Ovary (tissue), 9 donors: Measurements from ENCODE around the gene LMO1. TPM values are rescaled to one million over a fixed set of nuclear protein-coding genes. Genes with fewer than 3 reads are reported as not detected.

ENCODE experiments used
- DNase-seq, 5 donors: peaks; one replicate each; pipeline ENCODE4 v3.0.0-alpha.2; 2019 to 2020
- H3K27ac ChIP-seq, 2 donors: fragments of 200-600 bp; one replicate each; pipeline versions ENCODE4 v1.5.1 to v1.8.0; 2019 to 2022
- H3K27me3 ChIP-seq: fragments of 200-600 bp; one replicate; pipeline ENCODE4 v1.8.0; 2022
- H3K36me3 ChIP-seq: fragments of 200-600 bp; sonication (generic); one replicate; pipeline ENCODE4 v1.5.1; 2019
- H3K4me1 ChIP-seq: one replicate; pipeline ENCODE4 v1.8.1; 2013; ENCODE audit warnings: mild to moderate bottlenecking, moderate library complexity; ENCODE audit not compliant: insufficient read depth
- H3K4me3 ChIP-seq: fragments of 200-600 bp; sonication (generic); one replicate; pipeline ENCODE4 v1.5.1; 2017
- H3K9me3 ChIP-seq, 2 donors: fragments of 200-600 bp in 1 of 2; sonication (generic) in 1 of 2; one replicate each; pipeline versions ENCODE4 v1.5.1 to v1.8.1; 2013 to 2019; ENCODE audit warnings: mild to moderate bottlenecking in 1 of 2, moderate library complexity in 1 of 2
- CTCF ChIP-seq, 3 donors: fragments of 450-650 bp in 2 of 3; fragments of 200-600 bp in 1 of 3; IDR thresholded peaks; one replicate each; pipeline versions ENCODE4 v1.5.1 to v1.8.0; 2016 to 2022; ENCODE audit warnings: antibody characterized with exemption in 3 of 3, mild to moderate bottlenecking in 1 of 3
- EP300 ChIP-seq: sonication (generic); formaldehyde crosslinking; IDR thresholded peaks from one replicate; pipeline ENCODE4 v1.6.1; 2017; ENCODE audit warnings: antibody characterized with exemption
- POLR2A ChIP-seq: fragments of 450-650 bp; IDR thresholded peaks from one replicate; pipeline ENCODE4 v1.6.1; 2017; ENCODE audit warnings: antibody characterized with exemption, mild to moderate bottlenecking, moderate library complexity
- WGBS, 3 donors: extraction: QIAGEN DNeasy Blood & Tissue Kit in 1 of 3; methylation state at CpG; one replicate each; pipeline versions ENCODE4 v1.1.5 to v1.1.7; 2013 to 2017; 5-methylcytosine and 5-hydroxymethylcytosine counted together
- intact Hi-C, 4 donors: fragments of 100-400 bp; cut with DNase I; formaldehyde crosslinking; loops; one replicate each; pipeline versions ENCODE4 v1.11.0 to v1.15.1; 2022 to 2023
- polyA plus RNA-seq, 2 donors: library from polyadenylated mRNA; stranded (reverse); fragments of 200-250 nt in 1 of 2; fragments of 350-450 nt in 1 of 2; fragmentation: Illumina TruSeq in 1 of 2; extraction: RNeasy Lipid Tissue Mini Kit (QIAGEN cat#74804) in 1 of 2; gene quantifications; one replicate each; pipeline ENCODE4 v1.2.3, GENCODE V29; 2013 to 2014
- total RNA-seq, 7 donors: library from RNA; depleted of rRNA in 2 of 7; stranded (reverse); fragments of >200 nt in 2 of 7; fragmentation: NEBNext Ultra II Directional in 3 of 7; extraction: Animal tissue kit (Norgen Biotek cat#: 25700) in 3 of 7; gene quantifications; one replicate each; pipeline versions ENCODE4 v1.1.0 to v1.2.4, GENCODE V29; 2016 to 2023
- donor health status: DM: no; HTN: no; CAD: no; lungs with moderate emphysema.
- donor health status: DM: no; HTN: no; CAD: no.
- donor health status: Bipolar disorder and iron deficiency.
- donor health status: DM: yes; HTN: yes; CAD: no.
- donor health status: DM: no; HTN: no; CAD: no.
- donor health status: DM: yes; HTN: yes; CAD: no.

LMO1 gene
- total and polyA plus RNA-seq, 9 donors: 0.18 to 0.55 (median 0.32) TPM; not detected in 6

- intact Hi-C loops: no loop called here
- 87 to 93% (median 89%) methylated on average over 5 of the region's 5 CpGs for WGBS, 3 donors
- no peak for DNase-seq
- Histone ChIP-seq H3K4me3 (no peak overlapping the region), H3K27me3 (no peaks in the 10 kb centered on the region), H3K9me3 (no peaks in the 10 kb centered on the region), H3K27ac (no peak overlapping the region), H3K36me3 (no peaks in the 10 kb centered on the region), H3K4me1 (no peaks in the 10 kb centered on the region)
- TF ChIP-seq POLR2A (no peak), EP300 (no peak), CTCF (IDR thresholded peaks at IDR 0.05) (no peak)
Measured at GRCh38 chr11:8243458-8243857, 20.2 kb downstream of the LMO1 start.

GRCh38 chr11:8242499-8243280, 21.0 kb downstream of the LMO1 start:
- DNase-seq: no peak
- Histone ChIP-seq H3K4me3 (no peak overlapping the region), H3K36me3 (no peaks in the 10 kb centered on the region), H3K9me3 (no peaks in the 10 kb centered on the region), H3K27me3 (no peaks in the 10 kb centered on the region), H3K27ac (no peak overlapping the region), H3K4me1 (no peaks in the 10 kb centered on the region)
- no peak for TF ChIP-seq CTCF (IDR thresholded peaks at IDR 0.05)
- no peak for TF ChIP-seq EP300
- TF ChIP-seq POLR2A: no peak
- WGBS, 3 donors: 59 to 62% (median 60%) methylated on average over 19 of the region's 19 CpGs
- intact Hi-C loops: no loop called here

- TF ChIP-seq POLR2A (no peak), CTCF (IDR thresholded peaks at IDR 0.05) (no peak), EP300 (no peak)
- Histone ChIP-seq H3K4me3 (no peak overlapping the region), H3K36me3 (no peaks in the 10 kb centered on the region), H3K27me3 (no peaks in the 10 kb centered on the region), H3K4me1 (no peaks in the 10 kb centered on the region), H3K27ac (no peak overlapping the region), H3K9me3 (no peaks in the 10 kb centered on the region)
- no peak for DNase-seq
- intact Hi-C loops: no loop called here
- 71 to 82% (median 78%) methylated on average over 3 of the region's 3 CpGs for WGBS, 3 donors
Measured at GRCh38 chr11:8242118-8242475, 21.6 kb downstream of the LMO1 start.

- no peak overlapping the region for H3K27ac ChIP-seq
- no peak for DNase-seq
- H3K27me3 ChIP-seq: no peaks in the 10 kb centered on the region
- H3K9me3 ChIP-seq: no peaks in the 10 kb centered on the region
- intact Hi-C loops: no loop called here
- no peaks in the 10 kb centered on the region for H3K36me3 ChIP-seq
- no peak for TF ChIP-seq POLR2A
- TF ChIP-seq CTCF (IDR thresholded peaks at IDR 0.05): no peak
- no peak for TF ChIP-seq EP300
- no peaks in the 10 kb centered on the region for H3K4me1 ChIP-seq
- no peak overlapping the region for H3K4me3 ChIP-seq
Measured at GRCh38 chr11:8241373-8242117, 22.1 kb downstream of the LMO1 start.
